Neural cell (in vitro differentiated cells): Measurements from ENCODE around the gene TEX11. TPM values are rescaled to one million over a fixed set of nuclear protein-coding genes. Genes with fewer than 3 reads are reported as not detected.
"Not testable (repeated sequence)": the region's sequence is repeated elsewhere in the genome, so short reads cannot be mapped to it uniquely, and the experiment has no call there.

Experiments used
- H2AFZ ChIP-seq: fragments of 200-600, 300-800 bp; sonication (generic), shearing (Covaris generic); 2 replicates; pipeline ENCODE4 v1.6.0; 2014; ENCODE audit warnings: low read depth, mild to moderate bottlenecking, antibody characterized with exemption, low read length, moderate library complexity
- H3F3A ChIP-seq: fragments of 200-600 bp; shearing (Covaris generic); 2 replicates; pipeline ENCODE4 v1.6.1; 2016; ENCODE audit warnings: mild to moderate bottlenecking, moderate library complexity, mixed read lengths, antibody characterized with exemption, low read length; ENCODE audit not compliant: insufficient read depth, poor library complexity, severe bottlenecking
- H3K27ac ChIP-seq: fragments of 200-600, 300-800 bp; sonication (generic), shearing (Covaris generic); 2 replicates; pipeline ENCODE4 v1.5.1; 2014; ENCODE audit warnings: mild to moderate bottlenecking, low read length, moderate library complexity
- H3K27me3 ChIP-seq: fragments of 300-800, 200-600 bp; sonication (generic), shearing (Covaris generic); 2 replicates; pipeline ENCODE4 v1.6.0; 2014; ENCODE audit warnings: mild to moderate bottlenecking, low read depth, low read length, moderate library complexity; ENCODE audit not compliant: insufficient read depth
- H3K36me3 ChIP-seq: fragments of 300-800, 200-600 bp; sonication (generic), shearing (Covaris generic); 2 replicates; pipeline ENCODE4 v1.5.1; 2014; ENCODE audit warnings: mild to moderate bottlenecking, antibody characterized with exemption, low read length, moderate library complexity; ENCODE audit not compliant: insufficient read depth
- H3K4me2 ChIP-seq: fragments of 300-800, 200-600 bp; sonication (generic), shearing (Covaris generic); 2 replicates; pipeline ENCODE4 v1.6.0; 2014; ENCODE audit warnings: mild to moderate bottlenecking, low read length
- H3K4me3 ChIP-seq: fragments of 300-800, 200-600 bp; sonication (generic), shearing (Covaris generic); 2 replicates; pipeline ENCODE4 v1.5.1; 2014; ENCODE audit warnings: mild to moderate bottlenecking, low read length, moderate library complexity
- H3K79me2 ChIP-seq: fragments of 200-600 bp; shearing (Covaris generic); replicated peaks from 2 replicates; pipeline ENCODE4 v1.6.0; 2014; ENCODE audit warnings: mild to moderate bottlenecking, low read length, moderate library complexity; ENCODE audit not compliant: insufficient read depth
- H3K9ac ChIP-seq: fragments of 300-800, 200-600 bp; sonication (generic), shearing (Covaris generic); 2 replicates; pipeline ENCODE4 v1.6.1; 2016; ENCODE audit warnings: mild to moderate bottlenecking, low read length, mixed read lengths
- H3K9me2 ChIP-seq: fragments of 200-600 bp; shearing (Covaris generic); 2 replicates; pipeline ENCODE4 v1.6.1; 2016; ENCODE audit warnings: mild to moderate bottlenecking, low read length, mixed read lengths; ENCODE audit not compliant: insufficient read depth
- H3K9me3 ChIP-seq: fragments of 200-600, 300-800 bp; sonication (generic), shearing (Covaris generic); 2 replicates; pipeline ENCODE4 v1.6.1; 2016; ENCODE audit warnings: mild to moderate bottlenecking, mixed run types, low read length, moderate library complexity, mixed read lengths
- H4K20me1 ChIP-seq: fragments of 200-600 bp; shearing (Covaris generic); 2 replicates; pipeline ENCODE4 v1.6.1; 2016; ENCODE audit warnings: mild to moderate bottlenecking, mixed run types; ENCODE audit not compliant: insufficient read depth
- CTCF ChIP-seq: fragments of 450-650 bp; IDR thresholded peaks from 2 replicates; pipeline ENCODE4 v1.5.1; 2014; ENCODE audit warnings: antibody characterized with exemption, mild to moderate bottlenecking, moderate library complexity; ENCODE audit not compliant: poor library complexity, severe bottlenecking
- EZH2 ChIP-seq: fragments of 200-600, 300-800 bp; shearing (Covaris generic), sonication (generic); IDR thresholded peaks from 2 replicates; pipeline ENCODE4 v1.6.1; 2014; ENCODE audit warnings: antibody characterized with exemption, low read length, borderline replicate concordance, mild to moderate bottlenecking; ENCODE audit not compliant: insufficient read depth, poor library complexity, severe bottlenecking
- RAD21 ChIP-seq: fragments of 450-650 bp; conservative IDR thresholded peaks from 2 replicates; pipeline ENCODE4 v1.6.1; 2014; ENCODE audit warnings: antibody characterized with exemption, mild to moderate bottlenecking, moderate library complexity
- SMC3 ChIP-seq: fragments of 450-650 bp; conservative IDR thresholded peaks from 2 replicates; pipeline ENCODE4 v1.6.1; 2014; ENCODE audit warnings: antibody characterized with exemption, mild to moderate bottlenecking, moderate library complexity; ENCODE audit not compliant: poor library complexity
- TAF1 ChIP-seq: IDR thresholded peaks from 2 replicates; pipeline ENCODE4 v1.6.1; 2012; ENCODE audit warnings: low read depth
- polyA plus RNA-seq: library from polyadenylated mRNA; depleted of rRNA; stranded (reverse); fragments of >200 nt; gene quantifications from 2 replicates; pipeline ENCODE4 v1.2.3, GENCODE V29; 2014

Gene TEX11
- polyA plus RNA-seq, 1 donor from 2014 or later: not detected

GRCh38 chrX:70664726-70665125 lies 243.8 kb downstream of the TEX11 start:
- Histone ChIP-seq H3K27me3 (no peaks in the 10 kb centered on the region), H3K27ac (no peak overlapping the region), H3F3A (no peaks in the 10 kb centered on the region), H3K9ac (no peak overlapping the region), H3K4me3 (no peak overlapping the region), H3K36me3 (no peaks in the 10 kb centered on the region), H4K20me1 (no peaks in the 10 kb centered on the region), H3K79me2 (no peaks in the 10 kb centered on the region), H3K4me2 (no peak overlapping the region), H3K9me3 (no peaks in the 10 kb centered on the region), H2AFZ (no peak overlapping the region), H3K9me2 (no peaks in the 10 kb centered on the region)
- TF ChIP-seq RAD21 (peak; percentile 65), EZH2 (no peak), SMC3 (peak; percentile 63), CTCF (peak; percentile 66)

DNA sequence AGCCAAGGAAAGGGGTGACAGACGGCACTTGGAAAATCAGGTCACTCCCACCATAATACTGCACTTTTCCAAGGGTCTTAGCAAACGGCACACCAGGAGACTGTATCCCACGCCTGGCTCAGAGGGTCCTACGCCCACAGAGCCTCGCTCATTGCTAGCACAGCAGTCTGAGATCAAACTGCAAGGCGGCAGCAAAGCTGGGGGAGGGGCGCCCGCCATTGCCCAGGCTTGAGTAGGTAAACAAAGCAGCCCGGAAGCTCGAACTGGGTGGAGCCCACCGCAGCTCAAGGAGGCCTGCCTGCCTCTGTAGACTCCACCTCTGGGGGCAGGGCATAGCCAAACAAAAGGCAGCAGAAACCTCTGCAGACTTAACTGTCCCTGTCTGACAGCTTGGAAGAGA lies 247.4 kb downstream of the TEX11 start:
- H3K27ac ChIP-seq, H3K9ac ChIP-seq, H3K79me2 ChIP-seq, H3K4me3 ChIP-seq, H3K9me2 ChIP-seq, H3F3A ChIP-seq, H3K4me2 ChIP-seq, H3K36me3 ChIP-seq, H3K9me3 ChIP-seq, H4K20me1 ChIP-seq, H3K27me3 ChIP-seq, H2AFZ ChIP-seq: not testable (repeated sequence)

DNA sequence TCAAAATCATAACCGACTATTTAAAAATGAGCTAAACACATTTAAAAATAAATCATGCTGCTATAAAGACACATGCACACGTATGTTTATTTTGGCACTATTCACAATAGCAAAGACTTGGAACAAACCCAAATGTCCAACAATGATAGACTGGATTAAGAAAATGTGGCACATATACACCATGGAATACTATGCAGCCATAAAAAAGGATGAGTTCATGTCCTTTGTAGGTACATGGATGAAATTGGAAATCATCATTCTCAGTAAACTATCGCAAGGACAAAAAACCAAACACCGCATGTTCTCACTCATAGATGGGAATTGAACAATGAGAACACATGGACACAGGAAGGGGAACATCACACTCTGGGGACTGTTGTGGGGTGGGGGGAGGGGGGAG lies 251.0 kb downstream of the TEX11 start:
- H3K27ac ChIP-seq, H3K36me3 ChIP-seq, H3K9me2 ChIP-seq, H3K79me2 ChIP-seq, H3K4me3 ChIP-seq, H3K4me2 ChIP-seq, H2AFZ ChIP-seq, H3K27me3 ChIP-seq, H3K9ac ChIP-seq, H4K20me1 ChIP-seq, H3K9me3 ChIP-seq, H3F3A ChIP-seq: not testable (repeated sequence)

DNA sequence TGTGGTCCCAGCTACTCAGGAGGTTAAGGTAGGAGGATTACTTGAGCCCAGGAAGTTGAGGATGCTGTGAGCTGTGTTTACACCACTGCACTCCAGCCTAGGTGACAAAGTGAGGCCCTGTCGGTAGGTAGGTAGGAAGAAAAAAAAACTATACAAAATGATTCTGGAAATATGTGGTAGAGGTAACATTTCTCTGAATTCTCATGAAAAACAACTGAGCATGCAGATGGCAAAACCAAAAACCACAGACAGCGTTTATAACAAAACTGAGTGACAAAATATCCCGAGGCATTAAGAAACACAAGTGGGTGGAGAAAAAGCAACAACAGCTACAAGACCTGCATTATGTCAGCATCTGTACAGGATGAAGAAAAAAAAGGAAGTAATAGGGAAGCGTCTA lies 252.2 kb downstream of the TEX11 start:
- Histone ChIP-seq H3K27ac (no peak overlapping the region), H3K27me3 (no peaks in the 10 kb centered on the region), H2AFZ (no peak overlapping the region), H3K36me3 (no peaks in the 10 kb centered on the region), H3K9ac (no peak overlapping the region), H3F3A (no peaks in the 10 kb centered on the region), H3K4me3 (no peak overlapping the region), H3K79me2 (no peaks in the 10 kb centered on the region), H4K20me1 (no peaks in the 10 kb centered on the region), H3K9me3 (no peaks in the 10 kb centered on the region), H3K4me2 (no peak overlapping the region), H3K9me2 (no peaks in the 10 kb centered on the region)
- no peak for TF ChIP-seq TAF1

DNA sequence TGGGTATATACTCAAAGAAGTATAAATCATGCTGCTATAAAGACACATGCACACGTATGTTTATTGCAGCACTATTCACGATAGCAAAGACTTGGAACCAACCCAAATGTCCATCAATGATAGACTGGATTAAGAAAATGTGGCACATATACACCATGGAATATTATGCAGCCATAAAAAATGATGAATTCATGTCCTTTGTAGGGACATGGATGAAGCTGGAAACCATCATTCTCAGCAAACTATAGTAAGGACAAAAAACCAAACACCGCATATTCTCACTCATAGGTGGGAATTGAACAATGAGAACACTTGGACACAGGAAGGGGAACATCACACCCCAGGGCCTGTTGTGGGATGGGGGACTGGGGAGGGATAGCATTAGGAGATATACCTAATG lies 260.6 kb downstream of the TEX11 start:
- not testable (repeated sequence) for H3F3A ChIP-seq, H3K79me2 ChIP-seq, H4K20me1 ChIP-seq, H3K27me3 ChIP-seq, H3K9ac ChIP-seq, H3K9me3 ChIP-seq, H3K4me2 ChIP-seq, H3K9me2 ChIP-seq, H3K27ac ChIP-seq, H2AFZ ChIP-seq, H3K4me3 ChIP-seq, H3K36me3 ChIP-seq
